GM19372 (cell line): ENCODE measurements around the gene MOB3B.

Experiments
- ATAC-seq: cut with Tn5 transposase; IDR thresholded peaks from one replicate; pipeline ENCODE4 v1.9.1; 2021; ENCODE audit warnings: mild to moderate bottlenecking, low read depth, moderate library complexity; ENCODE audit not compliant: unreplicated experiment

MOB3B gene

DNA sequence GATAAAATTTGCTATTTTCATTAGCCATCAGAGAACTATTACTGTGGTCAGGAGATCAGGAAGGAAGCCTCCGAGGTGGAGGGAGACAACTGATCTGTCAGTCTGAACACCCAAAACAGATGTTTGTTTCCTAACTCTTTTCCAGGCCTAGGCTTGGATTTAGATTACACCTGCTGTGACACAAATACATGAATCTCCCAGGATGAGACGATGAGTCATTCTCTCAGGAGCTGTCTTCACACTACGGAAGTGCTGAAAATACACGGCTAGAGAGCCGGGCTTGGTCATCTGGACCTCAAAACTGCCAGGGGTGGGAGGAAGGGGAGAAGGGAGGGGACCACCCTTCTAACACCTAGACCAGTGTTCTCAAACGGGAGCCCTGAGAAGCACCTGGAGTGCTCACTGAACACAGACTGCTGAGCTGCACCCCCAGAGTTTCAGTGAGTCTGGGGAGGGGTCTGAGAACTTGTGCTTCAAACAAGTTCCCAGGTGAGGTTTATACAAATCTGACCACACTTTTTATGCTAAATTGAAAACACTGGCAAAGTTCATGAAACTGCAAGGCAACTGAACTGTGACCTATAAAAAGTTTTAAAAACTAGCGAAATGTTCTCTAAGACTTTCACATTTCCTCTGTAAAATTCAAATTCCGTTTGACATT lies 152.3 kb downstream of the MOB3B start:
- ATAC-seq, result peak; percentile 24

- no peak for ATAC-seq
These were observed 155.8 kb downstream of the MOB3B start for GRCh38 chr9:27373851-27374250.

- ATAC-seq, result no peak
These were observed 157.0 kb downstream of the MOB3B start for GRCh38 chr9:27372615-27373014.

GRCh38 chr9:27371382-27371781 lies 158.2 kb downstream of the MOB3B start:
- no peak for ATAC-seq

- ATAC-seq, result no peak
These were observed 160.0 kb downstream of the MOB3B start for GRCh38 chr9:27369591-27369990.

- ATAC-seq, result no peak
These were observed 161.2 kb downstream of the MOB3B start for GRCh38 chr9:27368316-27368985.

DNA sequence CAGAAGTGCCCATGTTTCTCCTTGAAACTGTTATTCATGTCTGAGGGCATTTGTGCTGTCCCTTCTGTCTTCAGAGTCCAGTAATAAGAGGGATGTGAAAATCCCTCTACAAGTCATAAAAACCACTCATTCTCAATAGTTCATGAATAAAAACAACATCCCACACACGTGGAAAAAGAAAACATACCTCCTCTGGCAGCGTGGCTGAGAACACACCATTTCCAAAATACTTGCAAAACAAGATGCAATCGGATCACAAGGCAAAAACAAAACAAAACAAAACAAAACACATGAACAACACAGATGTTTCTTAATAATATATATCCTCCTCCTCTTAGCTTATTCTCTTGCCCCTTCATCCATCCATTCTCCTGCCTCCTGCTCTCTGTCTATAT lies 161.7 kb downstream of the MOB3B start:
- ATAC-seq, result no peak

DNA sequence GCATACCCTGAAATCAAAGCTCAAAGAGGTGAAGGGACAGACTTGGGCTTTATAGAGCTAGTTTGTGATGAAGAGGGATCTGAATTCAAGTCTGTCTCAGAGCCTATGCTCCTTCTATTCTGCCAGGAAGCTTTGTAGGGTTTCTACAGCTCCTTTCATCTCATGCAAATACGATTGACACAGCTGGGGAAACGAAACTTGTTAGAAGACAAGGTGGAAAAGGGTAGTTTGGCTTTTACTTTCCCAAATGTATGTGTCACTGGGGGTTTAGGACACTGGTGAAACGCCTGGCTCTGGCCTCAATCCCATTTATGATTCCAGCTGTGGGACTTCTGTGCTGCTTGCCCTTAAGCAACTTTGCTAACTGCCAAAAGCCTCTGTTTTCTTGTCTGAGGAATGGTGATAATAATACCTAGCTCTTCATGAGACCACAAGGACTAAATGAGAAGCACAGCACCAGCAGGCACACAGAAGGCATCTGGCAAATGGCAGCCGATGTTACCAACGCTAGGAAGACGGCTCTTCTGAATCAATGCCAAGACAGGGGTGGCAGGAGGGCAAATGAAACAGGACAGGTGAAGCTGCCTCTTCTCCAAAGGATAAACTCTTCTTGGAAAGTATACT lies 162.3 kb downstream of the MOB3B start:
- peak; percentile 64 for ATAC-seq

GRCh38 chr9:27365707-27366376 lies 163.8 kb downstream of the MOB3B start:
- peak; percentile 75 for ATAC-seq

DNA sequence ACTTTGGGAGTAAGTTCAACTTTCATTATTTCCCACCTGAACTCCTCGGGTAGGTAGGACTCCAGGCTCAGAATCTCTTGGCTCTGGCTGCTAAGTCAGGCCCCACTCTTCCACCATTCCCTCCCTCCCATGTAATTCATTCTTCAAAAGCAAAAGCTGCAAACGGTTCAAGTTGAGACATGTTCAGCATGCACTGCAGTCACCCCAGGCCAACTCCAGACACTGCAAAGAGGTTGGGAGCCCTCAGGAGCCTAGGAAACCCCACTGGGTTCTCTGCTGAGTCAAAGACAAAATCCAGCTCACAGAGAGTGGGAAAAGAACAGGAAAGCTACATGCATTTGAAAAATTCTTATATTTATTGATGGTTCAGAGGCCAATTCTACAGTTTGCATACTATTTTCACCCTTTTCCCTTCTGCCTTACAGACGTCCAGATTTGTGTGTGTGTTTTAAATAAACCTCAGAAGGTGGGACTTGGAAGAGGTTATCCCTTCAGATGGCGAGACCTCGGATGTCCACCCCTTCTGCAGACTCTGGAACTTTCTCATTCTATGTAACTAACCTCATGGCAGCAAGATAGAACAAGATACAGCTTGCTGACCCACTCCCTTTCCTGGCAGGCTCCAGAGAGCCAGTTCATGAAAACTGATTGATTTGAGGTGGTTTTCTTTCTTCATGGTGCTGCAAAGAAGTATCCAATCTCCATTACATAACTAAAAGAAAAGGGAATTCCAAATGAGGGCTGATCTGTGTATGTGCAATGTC lies 167.0 kb downstream of the MOB3B start:
- no peak for ATAC-seq

GRCh38 chr9:27361492-27361891 lies 168.1 kb downstream of the MOB3B start:
- no peak for ATAC-seq

DNA sequence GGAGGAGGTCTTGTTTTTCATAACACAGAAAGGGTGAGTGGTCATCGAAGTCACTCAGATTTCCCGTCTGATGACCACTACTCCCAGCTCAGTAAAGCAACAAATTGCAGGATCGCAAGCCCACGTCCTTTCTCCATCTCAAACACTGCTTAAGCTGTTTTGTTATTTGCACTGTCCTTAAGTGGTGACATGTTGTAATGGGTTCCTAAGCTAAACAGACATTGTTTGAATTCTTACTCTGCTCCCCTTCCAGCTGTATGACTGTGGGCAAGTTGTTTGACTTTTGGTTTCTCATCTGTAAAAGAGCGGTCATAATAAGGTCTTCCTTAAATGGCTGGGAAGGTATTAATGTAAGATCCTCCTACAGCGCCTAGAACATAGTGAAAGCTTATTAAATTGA lies 169.9 kb downstream of the MOB3B start:
- ATAC-seq, result no peak

GRCh38 chr9:27358007-27358406 lies 171.6 kb downstream of the MOB3B start:
- ATAC-seq, result no peak

GRCh38 chr9:27356446-27356845 lies 173.2 kb downstream of the MOB3B start:
- no peak for ATAC-seq

- ATAC-seq, result no peak
These were observed 174.4 kb downstream of the MOB3B start for GRCh38 chr9:27355166-27355565.

DNA sequence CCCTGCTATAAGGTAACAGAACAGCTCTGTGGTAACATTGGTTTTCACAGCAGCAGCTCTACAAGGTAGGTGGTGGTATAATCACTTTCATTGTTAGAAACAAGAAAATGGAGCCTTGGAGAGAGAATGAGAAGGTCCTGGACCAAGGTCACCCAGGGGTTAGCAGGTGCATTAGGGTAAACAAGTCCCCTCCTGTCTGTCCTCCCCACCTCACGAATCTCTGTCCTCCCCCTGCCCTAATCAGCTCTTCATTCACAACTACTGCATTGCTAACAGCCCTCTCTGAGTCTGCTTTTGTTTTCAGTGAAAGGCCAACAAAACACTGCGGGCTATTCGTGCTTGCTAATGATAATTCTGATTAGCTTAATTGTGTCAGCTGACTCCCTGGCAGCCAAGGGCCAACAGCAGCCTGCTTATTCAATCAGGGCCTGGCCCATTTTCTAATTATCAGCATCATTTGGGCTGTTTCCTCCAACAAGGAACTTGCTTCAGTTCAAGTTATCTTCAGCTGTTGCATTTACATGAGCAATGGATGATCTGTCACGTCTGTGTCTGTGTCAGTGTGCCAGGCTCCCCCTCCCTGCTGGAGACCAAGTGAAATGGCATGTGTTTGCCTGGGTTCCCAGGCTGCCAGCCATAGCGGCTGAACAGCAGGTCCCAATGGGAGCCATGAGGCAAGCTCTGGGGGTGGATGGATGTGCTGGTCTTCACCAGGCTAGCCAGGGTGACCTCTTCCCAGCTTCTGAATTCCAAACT lies 176.0 kb downstream of the MOB3B start:
- ATAC-seq, result peak; percentile 78

GRCh38 chr9:27353166-27353473 lies 176.5 kb downstream of the MOB3B start:
- no peak for ATAC-seq

- no peak for ATAC-seq
These were observed 177.0 kb downstream of the MOB3B start for GRCh38 chr9:27352457-27353165.

- no peak for ATAC-seq
These were observed 178.2 kb downstream of the MOB3B start for GRCh38 chr9:27351438-27351837.
